H1 (cell line): ENCODE data around the gene LRRC41. TPM values are rescaled to one million over a fixed set of nuclear protein-coding genes. Genes with fewer than 3 reads are reported as not detected.

ENCODE experiments used
- CTCF ChIA-PET: fragments of 300-600 bp; sonication (Branson Sonifier 250); formaldehyde crosslinking; loops from one replicate; lab custom pipeline; 2021; ENCODE audit not compliant: partially characterized antibody; lab: Charles Lee
- POLR2A ChIA-PET: fragments of 300-600 bp; sonication (Branson Sonifier 250); formaldehyde crosslinking; loops from one replicate; lab custom pipeline; 2021; ENCODE audit warnings: inconsistent platforms; ENCODE audit not compliant: partially characterized antibody; lab: Charles Lee
- DNase-seq, 2 experiments: peaks; one replicate each; pipeline versions ENCODE4 v3.0.0 to v3.0.0-alpha.2; 2010 to 2022; ENCODE audit warnings: low spot score in 2 of 2, low read depth in 1 of 2, mixed read lengths in 1 of 2
- FAIRE-seq: peaks from 2 replicates; lab custom pipeline; 2011; peaks lifted over from hg19 to GRCh38; lab: Jason Lieb, UNC
- H2AFZ ChIP-seq: 2 replicates; pipeline ENCODE4 v1.8.1; 2012; ENCODE audit warnings: low read length, inconsistent platforms
- H2AK5ac ChIP-seq: 2 replicates; pipeline ENCODE4 v1.6.1; 2013; ENCODE audit warnings: low read depth, low read length
- H2BK120ac ChIP-seq: replicated peaks from 2 replicates; pipeline ENCODE3; 2013; ENCODE audit warnings: low read depth, low read length, inconsistent platforms
- H2BK12ac ChIP-seq: 2 replicates; pipeline ENCODE4 v1.6.1; 2013; ENCODE audit warnings: low read depth, low read length
- H2BK15ac ChIP-seq: 2 replicates; pipeline ENCODE4 v1.6.1; 2013; ENCODE audit warnings: low read length
- H2BK20ac ChIP-seq: 2 replicates; pipeline ENCODE4 v1.6.1; 2013; ENCODE audit warnings: low read length
- H2BK5ac ChIP-seq: 2 replicates; pipeline ENCODE4 v1.6.1; 2013; ENCODE audit warnings: low read depth, low read length
- H3K14ac ChIP-seq: 2 replicates; pipeline ENCODE4 v1.6.1; 2013; ENCODE audit warnings: inconsistent platforms; ENCODE audit not compliant: insufficient read length
- H3K18ac ChIP-seq: 2 replicates; pipeline ENCODE4 v1.6.1; 2013; ENCODE audit warnings: low read length; ENCODE audit errors: extremely low read depth
- H3K23ac ChIP-seq: 2 replicates; pipeline ENCODE4 v1.6.1; 2013; ENCODE audit warnings: inconsistent platforms; ENCODE audit not compliant: insufficient read length
- H3K23me2 ChIP-seq: 2 replicates; pipeline ENCODE4 v1.6.1; 2013; ENCODE audit warnings: low read depth, low read length
- H3K27ac ChIP-seq: 2 replicates; pipeline ENCODE4 v1.6.1; 2011; ENCODE audit warnings: low read depth, low read length, inconsistent platforms
- H3K27me3 ChIP-seq, 4 experiments: replicated peaks in 1 of 4; 1 replicate in 1 of 4; 2 replicates in 3 of 4; pipeline versions ENCODE4 v1.6.1 to v1.8.1; 2011 to 2013; ENCODE audit warnings: low read length in 3 of 4, mild to moderate bottlenecking in 3 of 4, inconsistent platforms in 2 of 4, mixed read lengths in 2 of 4, moderate library complexity in 1 of 4; ENCODE audit not compliant: control insufficient read depth in 3 of 4, insufficient read depth in 3 of 4; ENCODE audit errors: extremely low read depth in 1 of 4
- H3K36me3 ChIP-seq, 4 experiments: 2 replicates each; pipeline versions ENCODE4 v1.6.1 to v1.8.1; 2011 to 2013; ENCODE audit warnings: mild to moderate bottlenecking in 4 of 4, low read length in 3 of 4, moderate library complexity in 2 of 4, control low read depth in 1 of 4, inconsistent platforms in 1 of 4; ENCODE audit not compliant: insufficient read depth in 4 of 4, control insufficient read depth in 2 of 4
- H3K4ac ChIP-seq: replicated peaks from 2 replicates; pipeline ENCODE3; 2013; ENCODE audit warnings: low read length, low read depth, mixed read lengths, inconsistent platforms; ENCODE audit not compliant: insufficient read length
- H3K4me1 ChIP-seq, 4 experiments: replicated peaks in 1 of 4; 1 replicate in 1 of 4; 2 replicates in 3 of 4; pipeline versions ENCODE4 v1.6.1 to v1.8.1; 2011 to 2013; ENCODE audit warnings: low read length in 3 of 4, inconsistent platforms in 2 of 4, mixed read lengths in 1 of 4; ENCODE audit not compliant: insufficient read depth in 4 of 4, control insufficient read depth in 3 of 4
- H3K4me2 ChIP-seq, 2 experiments: 2 replicates each; pipeline versions ENCODE4 v1.6.1 to v1.8.1; 2011 to 2013; ENCODE audit warnings: low read depth in 2 of 2, low read length in 2 of 2, control low read depth in 1 of 2, inconsistent platforms in 1 of 2, mild to moderate bottlenecking in 1 of 2; ENCODE audit not compliant: insufficient read depth in 1 of 2
- H3K4me3 ChIP-seq, 4 experiments: fragments of 200-600, 300-600 bp in 1 of 4; sonication (generic), shearing (Covaris generic), sonication (Bioruptor Twin) in 1 of 4; 2 replicates each; pipeline versions ENCODE4 v1.5.1 to v1.8.1; 2011 to 2016; ENCODE audit warnings: low read length in 4 of 4, low read depth in 3 of 4, control low read depth in 2 of 4, inconsistent platforms in 2 of 4, mild to moderate bottlenecking in 2 of 4, mixed read lengths in 1 of 4, moderate library complexity in 1 of 4; ENCODE audit not compliant: insufficient read depth in 2 of 4; ENCODE audit errors: extremely low read depth in 1 of 4
- H3K56ac ChIP-seq: replicated peaks from 2 replicates; pipeline ENCODE3; 2013; ENCODE audit warnings: low read depth, mild to moderate bottlenecking, mixed read lengths, low read length, inconsistent platforms; ENCODE audit not compliant: insufficient read length
- H3K79me1 ChIP-seq: 2 replicates; pipeline ENCODE4 v1.6.1; 2013; ENCODE audit warnings: low read depth, low read length, control low read depth
- H3K79me2 ChIP-seq, 2 experiments: 2 replicates each; pipeline versions ENCODE4 v1.6.1 to v1.8.1; 2012 to 2013; ENCODE audit warnings: low read length in 2 of 2, mild to moderate bottlenecking in 2 of 2, inconsistent platforms in 1 of 2; ENCODE audit not compliant: insufficient read depth in 2 of 2, control insufficient read depth in 1 of 2
- H3K9ac ChIP-seq, 4 experiments: replicated peaks in 1 of 4; 1 replicate in 1 of 4; 2 replicates in 3 of 4; pipeline versions ENCODE4 v1.6.1 to v1.8.1; 2011 to 2013; ENCODE audit warnings: low read depth in 3 of 4, low read length in 3 of 4, control low read depth in 2 of 4, mild to moderate bottlenecking in 2 of 4, moderate library complexity in 2 of 4, inconsistent platforms in 1 of 4; ENCODE audit errors: extremely low read depth in 1 of 4
- H3K9me3 ChIP-seq, 2 experiments: 2 replicates each; pipeline versions ENCODE4 v1.6.1 to v1.8.1; 2012 to 2013; ENCODE audit warnings: mild to moderate bottlenecking in 2 of 2, moderate library complexity in 2 of 2, control low read depth in 1 of 2, inconsistent platforms in 1 of 2, low read depth in 1 of 2, low read length in 1 of 2, mixed read lengths in 1 of 2; ENCODE audit not compliant: insufficient read depth in 2 of 2
- H4K20me1 ChIP-seq, 2 experiments: replicated peaks in 1 of 2; 2 replicates each; pipeline versions ENCODE3 to v1.8.1; 2011 to 2013; ENCODE audit warnings: inconsistent platforms in 2 of 2, low read length in 2 of 2, mild to moderate bottlenecking in 1 of 2; ENCODE audit not compliant: insufficient read depth in 2 of 2, control insufficient read depth in 1 of 2
- H4K5ac ChIP-seq: 2 replicates; pipeline ENCODE4 v1.6.1; 2013; ENCODE audit warnings: low read length, low read depth, mixed read lengths, inconsistent platforms; ENCODE audit not compliant: insufficient read length
- H4K8ac ChIP-seq: 2 replicates; pipeline ENCODE4 v1.8.0; 2013; ENCODE audit warnings: mild to moderate bottlenecking, moderate library complexity, low read length, inconsistent platforms; ENCODE audit not compliant: insufficient read depth; ENCODE audit errors: extremely low read depth
- H4K91ac ChIP-seq: replicated peaks from 2 replicates; pipeline ENCODE3; 2013; ENCODE audit warnings: low read length, mixed read lengths, inconsistent platforms; ENCODE audit not compliant: insufficient read length
- BRCA1 ChIP-seq: IDR thresholded peaks from 2 replicates; pipeline ENCODE4 v1.6.1; 2012; ENCODE audit warnings: low read depth, low read length, improper control_type of control experiment
- CEBPB ChIP-seq: IDR thresholded peaks from 2 replicates; pipeline ENCODE4 v1.6.1; 2012; ENCODE audit warnings: low read depth, low read length
- CTCF ChIP-seq, 3 experiments: IDR thresholded peaks; 1 replicate in 2 of 3; 2 replicates in 1 of 3; pipeline versions ENCODE4 v1.5.1 to v1.6.1; 2011; ENCODE audit warnings: low read length in 3 of 3, mild to moderate bottlenecking in 3 of 3, inconsistent platforms in 2 of 3, low read depth in 1 of 3, moderate library complexity in 1 of 3; ENCODE audit not compliant: insufficient read depth in 1 of 3; ENCODE audit errors: control extremely low read depth in 1 of 3
- NANOG ChIP-seq: IDR thresholded peaks from 2 replicates; pipeline ENCODE4 v1.6.1; 2011; ENCODE audit warnings: low read length, low read depth, mild to moderate bottlenecking, inconsistent platforms; ENCODE audit not compliant: insufficient read depth, poor library complexity, severe bottlenecking
- PHF8 ChIP-seq: fragments of 200-600 bp; sonication (generic); conservative IDR thresholded peaks from 2 replicates; pipeline ENCODE4 v1.7.1; 2012; ENCODE audit warnings: low read depth, mild to moderate bottlenecking, inconsistent platforms, low read length, moderate library complexity
- RAD21 ChIP-seq, 2 experiments: IDR thresholded peaks in 1 of 2; conservative IDR thresholded peaks in 1 of 2; 2 replicates each; pipeline ENCODE4 v1.6.1; 2011; ENCODE audit warnings: low read depth in 2 of 2, low read length in 2 of 2, improper control_type of control experiment in 1 of 2, inconsistent platforms in 1 of 2, mild to moderate bottlenecking in 1 of 2, moderate library complexity in 1 of 2
- RBBP5 ChIP-seq: IDR thresholded peaks from 2 replicates; pipeline ENCODE4 v1.7.1; 2012; ENCODE audit warnings: low read depth, mild to moderate bottlenecking, inconsistent platforms, low read length, moderate library complexity, borderline replicate concordance
- SAP30 ChIP-seq: fragments of 300-600 bp; sonication (generic); IDR thresholded peaks from 2 replicates; pipeline ENCODE4 v1.7.1; 2012; ENCODE audit warnings: low read length, moderate library complexity, mild to moderate bottlenecking, inconsistent platforms; ENCODE audit not compliant: insufficient read depth, insufficient replicate concordance
- SIRT6 ChIP-seq: IDR thresholded peaks from one replicate; pipeline ENCODE4 v1.7.1; 2012; ENCODE audit warnings: low read length, inconsistent platforms
- WGBS, 2 experiments: shearing (Covaris generic) in 1 of 2; methylation state at CpG; one replicate each; pipeline versions ENCODE4 v1.1.6 to v1.1.7; 2013 to 2015; ENCODE audit warnings: low lambda C conversion rate in 2 of 2, mixed read lengths in 2 of 2, inconsistent platforms in 1 of 2, low coverage in 1 of 2, missing lambda C conversion rate in 1 of 2; ENCODE audit not compliant: insufficient replicate concordance in 2 of 2, insufficient coverage in 1 of 2, insufficient read length in 1 of 2; ENCODE audit errors: extremely low coverage in 1 of 2, missing lambda C conversion rate in 1 of 2; 5-methylcytosine and 5-hydroxymethylcytosine counted together
- polyA plus RNA-seq, 7 experiments: library from polyadenylated mRNA; depleted of rRNA in 3 of 7; stranded (reverse) in 5 of 7; unstranded in 2 of 7; fragments of >200 nt in 5 of 7; fragments of 200-250 nt in 2 of 7; gene quantifications; 1 replicate in 5 of 7; 2 replicates in 1 of 7; 4 replicates in 1 of 7; pipeline versions ENCODE4 v1.2.1 to v1.2.3, GENCODE V29; 2011 to 2013; ENCODE audit warnings: missing spikeins in 2 of 7, mixed read lengths in 2 of 7
- total RNA-seq: library from RNA; stranded (reverse); fragmentation: NEBNext Ultra II Directional; extraction: Animal tissue kit (Norgen Biotek cat#: 25700); gene quantifications from 2 replicates; pipeline ENCODE4 v1.2.1, GENCODE V29; 2021

The LRRC41 gene
- total and polyA plus RNA-seq, 2 of the 8 experiments (the other 6 are each of a cell fraction or from before 2014, with no cell fraction given), result 36.8 to 51.2 TPM

GRCh38 chr1:46342084-46342656 is 38.8 kb upstream of the LRRC41 start:
- no peaks in the 10 kb centered on the region for H3K9me3 ChIP-seq
- no peak overlapping the region for H3K14ac ChIP-seq
- peaks cover 0 to 7% (median 4%) of the 10 kb centered on the region in 4 experiments; a peak in 4 of 7 replicates for H3K4me1 ChIP-seq
- H2BK5ac ChIP-seq, result no peak overlapping the region
- 92% methylated on average over 6 of the region's 6 CpGs; no CpG with 5 or more reads in 1 of the 2 experiments for WGBS, 2 experiments
- no peaks in the 10 kb centered on the region for H3K27me3 ChIP-seq
- no peak overlapping the region for H3K18ac ChIP-seq
- peak overlapping the region; percentile 81 for H4K8ac ChIP-seq
- no peaks in the 10 kb centered on the region; a peak in 1 of 4 replicates for H3K79me2 ChIP-seq
- H4K91ac ChIP-seq, result no peak overlapping the region
- H2BK20ac ChIP-seq, result no peak overlapping the region
- H3K4me3 ChIP-seq, result peak overlapping the region in 1 of 4 experiments; percentile 85; a peak in 3 of 8 replicates
- H3K27ac ChIP-seq, result no peak overlapping the region
- H2AFZ ChIP-seq, result no peak overlapping the region
- DNase-seq, result no peak
- no peak overlapping the region for H3K9ac ChIP-seq
- CTCF ChIA-PET, result interaction anchor here (0.6 to 2.8 kb wide), 9 partner anchors 9 to 59 kb away, joined by 3 to 21 read pairs (median 4); partner anchors contain the start of genes LRRC41 and UQCRH
- no peak overlapping the region for H3K4ac ChIP-seq
- H3K4me2 ChIP-seq, result peak overlapping the region in 1 of 2 experiments; percentile 79; a peak in 2 of 4 replicates
- H2AK5ac ChIP-seq, result no peak overlapping the region
- no peak overlapping the region for H3K23ac ChIP-seq
- H4K5ac ChIP-seq, result no peak overlapping the region
- H2BK15ac ChIP-seq, result no peak overlapping the region
- peaks cover 2 to 26% (median 12%) of the 10 kb centered on the region in 4 experiments; a peak in 7 of 8 replicates for H3K36me3 ChIP-seq
- H3K23me2 ChIP-seq, result peaks cover 9% of the 10 kb centered on the region
- no peak for FAIRE-seq
- H4K20me1 ChIP-seq, result peaks cover 0 to 5% of the 10 kb centered on the region in 2 experiments
- peak overlapping the region; percentile 90; the same call in 1 of the 2 replicates for H2BK12ac ChIP-seq
- H2BK120ac ChIP-seq, result no peak overlapping the region
- no peak overlapping the region for H3K56ac ChIP-seq
- POLR2A ChIA-PET, result interaction anchor here (0.8 to 4.0 kb wide), 10 partner anchors 7 to 45 kb away, joined by 3 to 25 read pairs (median 4); no protein-coding TSS in a partner anchor
- H3K79me1 ChIP-seq, result peaks cover 3% of the 10 kb centered on the region; the same call in 1 of the 2 replicates
- TF ChIP-seq NANOG, result no peak
- TF ChIP-seq RAD21 (IDR thresholded peaks at IDR 0.05 in 1 of 2, conservative IDR thresholded peaks at IDR 0.05 in 1 of 2; ENCODE audit: low read depth in 2 of 2, low read length in 2 of 2), result 0 out of 4 replicates have a peak, but pooled peaks of 1 of the 2 experiments have one; percentile 15
- TF ChIP-seq BRCA1, result no peak
- TF ChIP-seq PHF8, result no peak
- no peak for TF ChIP-seq RBBP5
- TF ChIP-seq SAP30, result no peak
- TF ChIP-seq CTCF (IDR thresholded peaks at IDR 0.05; ENCODE audit: control extremely low read depth in 1 of 3, insufficient read depth in 1 of 3, low read depth in 1 of 3, low read length in 3 of 3), result peak; percentile 19 to 38 (median 35)
- no peak for TF ChIP-seq SIRT6
- TF ChIP-seq CEBPB, result no peak
